Neural cell (in vitro differentiated cells): ENCODE results near the gene HAPSTR1. TPM values are rescaled to one million over a fixed set of nuclear protein-coding genes. Genes with fewer than 3 reads are reported as not detected.

Experiments used
- H2AFZ ChIP-seq: fragments of 200-600, 300-800 bp; sonication (generic), shearing (Covaris generic); 2 replicates; pipeline ENCODE4 v1.6.0; 2014; ENCODE audit warnings: low read depth, mild to moderate bottlenecking, antibody characterized with exemption, low read length, moderate library complexity
- H3F3A ChIP-seq: fragments of 200-600 bp; shearing (Covaris generic); 2 replicates; pipeline ENCODE4 v1.6.1; 2016; ENCODE audit warnings: mild to moderate bottlenecking, moderate library complexity, mixed read lengths, antibody characterized with exemption, low read length; ENCODE audit not compliant: insufficient read depth, poor library complexity, severe bottlenecking
- H3K27ac ChIP-seq: fragments of 200-600, 300-800 bp; sonication (generic), shearing (Covaris generic); 2 replicates; pipeline ENCODE4 v1.5.1; 2014; ENCODE audit warnings: mild to moderate bottlenecking, low read length, moderate library complexity
- H3K27me3 ChIP-seq: fragments of 300-800, 200-600 bp; sonication (generic), shearing (Covaris generic); 2 replicates; pipeline ENCODE4 v1.6.0; 2014; ENCODE audit warnings: mild to moderate bottlenecking, low read depth, low read length, moderate library complexity; ENCODE audit not compliant: insufficient read depth
- H3K36me3 ChIP-seq: fragments of 300-800, 200-600 bp; sonication (generic), shearing (Covaris generic); 2 replicates; pipeline ENCODE4 v1.5.1; 2014; ENCODE audit warnings: mild to moderate bottlenecking, antibody characterized with exemption, low read length, moderate library complexity; ENCODE audit not compliant: insufficient read depth
- H3K4me2 ChIP-seq: fragments of 300-800, 200-600 bp; sonication (generic), shearing (Covaris generic); 2 replicates; pipeline ENCODE4 v1.6.0; 2014; ENCODE audit warnings: mild to moderate bottlenecking, low read length
- H3K4me3 ChIP-seq: fragments of 300-800, 200-600 bp; sonication (generic), shearing (Covaris generic); 2 replicates; pipeline ENCODE4 v1.5.1; 2014; ENCODE audit warnings: mild to moderate bottlenecking, low read length, moderate library complexity
- H3K79me2 ChIP-seq: fragments of 200-600 bp; shearing (Covaris generic); replicated peaks from 2 replicates; pipeline ENCODE4 v1.6.0; 2014; ENCODE audit warnings: mild to moderate bottlenecking, low read length, moderate library complexity; ENCODE audit not compliant: insufficient read depth
- H3K9ac ChIP-seq: fragments of 300-800, 200-600 bp; sonication (generic), shearing (Covaris generic); 2 replicates; pipeline ENCODE4 v1.6.1; 2016; ENCODE audit warnings: mild to moderate bottlenecking, low read length, mixed read lengths
- H3K9me2 ChIP-seq: fragments of 200-600 bp; shearing (Covaris generic); 2 replicates; pipeline ENCODE4 v1.6.1; 2016; ENCODE audit warnings: mild to moderate bottlenecking, low read length, mixed read lengths; ENCODE audit not compliant: insufficient read depth
- H3K9me3 ChIP-seq: fragments of 200-600, 300-800 bp; sonication (generic), shearing (Covaris generic); 2 replicates; pipeline ENCODE4 v1.6.1; 2016; ENCODE audit warnings: mild to moderate bottlenecking, mixed run types, low read length, moderate library complexity, mixed read lengths
- H4K20me1 ChIP-seq: fragments of 200-600 bp; shearing (Covaris generic); 2 replicates; pipeline ENCODE4 v1.6.1; 2016; ENCODE audit warnings: mild to moderate bottlenecking, mixed run types; ENCODE audit not compliant: insufficient read depth
- CTCF ChIP-seq: fragments of 450-650 bp; IDR thresholded peaks from 2 replicates; pipeline ENCODE4 v1.5.1; 2014; ENCODE audit warnings: antibody characterized with exemption, mild to moderate bottlenecking, moderate library complexity; ENCODE audit not compliant: poor library complexity, severe bottlenecking
- EP300 ChIP-seq: fragments of 450-650 bp; conservative IDR thresholded peaks from 2 replicates; pipeline ENCODE4 v1.6.1; 2014; ENCODE audit warnings: antibody characterized with exemption, mild to moderate bottlenecking, moderate library complexity; ENCODE audit not compliant: poor library complexity, severe bottlenecking
- EZH2 ChIP-seq: fragments of 200-600, 300-800 bp; shearing (Covaris generic), sonication (generic); IDR thresholded peaks from 2 replicates; pipeline ENCODE4 v1.6.1; 2014; ENCODE audit warnings: antibody characterized with exemption, low read length, borderline replicate concordance, mild to moderate bottlenecking; ENCODE audit not compliant: insufficient read depth, poor library complexity, severe bottlenecking
- MXI1 ChIP-seq: fragments of 450-650 bp; conservative IDR thresholded peaks from 2 replicates; pipeline ENCODE4 v1.6.1; 2014; ENCODE audit warnings: antibody characterized with exemption, mild to moderate bottlenecking; ENCODE audit not compliant: poor library complexity, severe bottlenecking
- POLR2AphosphoS5 ChIP-seq: IDR thresholded peaks from 2 replicates; pipeline ENCODE4 v1.6.1; 2012
- RAD21 ChIP-seq: fragments of 450-650 bp; conservative IDR thresholded peaks from 2 replicates; pipeline ENCODE4 v1.6.1; 2014; ENCODE audit warnings: antibody characterized with exemption, mild to moderate bottlenecking, moderate library complexity
- SMC3 ChIP-seq: fragments of 450-650 bp; conservative IDR thresholded peaks from 2 replicates; pipeline ENCODE4 v1.6.1; 2014; ENCODE audit warnings: antibody characterized with exemption, mild to moderate bottlenecking, moderate library complexity; ENCODE audit not compliant: poor library complexity
- TAF1 ChIP-seq: IDR thresholded peaks from 2 replicates; pipeline ENCODE4 v1.6.1; 2012; ENCODE audit warnings: low read depth
- polyA plus RNA-seq: library from polyadenylated mRNA; depleted of rRNA; stranded (reverse); fragments of >200 nt; gene quantifications from 2 replicates; pipeline ENCODE4 v1.2.3, GENCODE V29; 2014

Gene HAPSTR1
- polyA plus RNA-seq, 1 donor from 2014 or later, result 60.7 TPM

GRCh38 chr16:9134306-9134705 lies 42.9 kb downstream of the HAPSTR1 start:
- Histone ChIP-seq H3K36me3 (no peaks in the 10 kb centered on the region), H3K27me3 (no peaks in the 10 kb centered on the region), H3K9me3 (no peaks in the 10 kb centered on the region), H3K9ac (no peak overlapping the region), H3F3A (no peaks in the 10 kb centered on the region), H3K79me2 (no peaks in the 10 kb centered on the region), H2AFZ (no peak overlapping the region), H3K4me3 (no peak overlapping the region), H4K20me1 (no peaks in the 10 kb centered on the region), H3K4me2 (no peak overlapping the region), H3K9me2 (no peaks in the 10 kb centered on the region), H3K27ac (no peak overlapping the region)
- no peak for TF ChIP-seq SMC3
- no peak for TF ChIP-seq EZH2
- TF ChIP-seq TAF1, result no peak
- no peak for TF ChIP-seq POLR2AphosphoS5
- no peak for TF ChIP-seq EP300

DNA sequence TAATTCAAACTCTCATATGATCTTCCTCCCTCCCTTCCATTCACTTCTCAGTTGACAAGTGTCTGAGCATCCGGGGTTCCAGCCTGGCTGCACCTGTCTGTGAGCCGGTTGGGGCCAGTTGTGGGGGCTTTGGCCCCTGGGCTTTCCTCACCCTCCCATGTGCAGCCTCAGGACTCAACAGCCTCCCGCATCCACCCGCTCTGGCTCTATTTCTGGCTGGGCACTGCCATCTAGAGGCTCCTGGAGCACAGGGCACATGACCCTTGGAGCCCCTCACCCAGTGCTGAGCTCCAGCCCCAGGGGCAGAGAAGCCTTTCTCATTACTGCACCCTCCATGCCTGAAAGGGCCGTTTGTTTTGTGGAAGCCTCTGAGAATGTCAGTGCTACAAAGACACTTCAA lies 43.3 kb downstream of the HAPSTR1 start:
- no peaks in the 10 kb centered on the region for H3K36me3 ChIP-seq
- no peaks in the 10 kb centered on the region for H3K9me2 ChIP-seq
- no peak overlapping the region for H2AFZ ChIP-seq
- H3K9ac ChIP-seq, result no peak overlapping the region
- no peaks in the 10 kb centered on the region for H3F3A ChIP-seq
- H3K27me3 ChIP-seq, result no peaks in the 10 kb centered on the region
- H3K4me3 ChIP-seq, result no peak overlapping the region
- TF ChIP-seq MXI1 (no peak), CTCF (peak; percentile 51), RAD21 (peak; percentile 51), SMC3 (peak; percentile 40), EP300 (no peak)
- H4K20me1 ChIP-seq, result no peaks in the 10 kb centered on the region
- H3K79me2 ChIP-seq, result no peaks in the 10 kb centered on the region
- no peak overlapping the region for H3K4me2 ChIP-seq
- H3K27ac ChIP-seq, result no peak overlapping the region
- H3K9me3 ChIP-seq, result no peaks in the 10 kb centered on the region

DNA sequence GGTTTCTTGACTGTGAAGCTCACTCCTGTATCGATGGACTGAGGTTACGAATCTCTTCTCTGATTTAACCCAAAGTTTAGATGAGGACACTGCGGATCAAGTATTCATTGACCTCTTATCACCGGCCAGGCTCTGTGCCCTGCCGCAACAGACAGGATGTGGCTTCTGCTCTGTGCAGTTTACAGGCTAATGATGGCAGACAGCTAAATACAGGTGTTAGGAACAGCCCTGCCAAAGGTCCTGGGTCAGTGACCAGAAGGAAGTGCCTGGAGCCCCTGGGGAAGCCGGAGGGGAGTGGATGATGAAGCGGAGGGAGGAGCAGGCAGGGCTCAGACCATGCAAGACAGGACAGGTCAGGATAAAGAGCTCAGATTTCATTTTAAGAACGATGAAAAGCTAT lies 44.4 kb downstream of the HAPSTR1 start:
- no peaks in the 10 kb centered on the region for H4K20me1 ChIP-seq
- no peak overlapping the region for H3K27ac ChIP-seq
- H3K27me3 ChIP-seq, result no peaks in the 10 kb centered on the region
- no peaks in the 10 kb centered on the region for H3K9me2 ChIP-seq
- no peak for TF ChIP-seq EP300
- no peak for TF ChIP-seq CTCF
- no peak for TF ChIP-seq MXI1
- TF ChIP-seq TAF1, result no peak
- TF ChIP-seq SMC3, result no peak
- H3K4me2 ChIP-seq, result no peak overlapping the region
- no peaks in the 10 kb centered on the region for H3K79me2 ChIP-seq
- H3K4me3 ChIP-seq, result no peak overlapping the region
- no peaks in the 10 kb centered on the region for H3F3A ChIP-seq
- H3K36me3 ChIP-seq, result no peaks in the 10 kb centered on the region
- H3K9ac ChIP-seq, result no peak overlapping the region
- H3K9me3 ChIP-seq, result no peaks in the 10 kb centered on the region
- H2AFZ ChIP-seq, result no peak overlapping the region
